AG04450 (cell line): ENCODE results near the gene PTCH2. TPM values are rescaled to one million over a fixed set of nuclear protein-coding genes. Genes with fewer than 3 reads are reported as not detected.
"Not testable (repeated sequence)": the region's sequence is repeated elsewhere in the genome, so short reads cannot be mapped to it uniquely, and the experiment has no call there.

Experiments used
- CTCF ChIA-PET: fragments of 300-600, 350-600 bp; formaldehyde crosslinking; extraction: SDS; loops from one replicate; lab custom pipeline; 2022; ENCODE audit warnings: antibody characterized with exemption, inconsistent platforms; lab: Charles Lee
- POLR2A ChIA-PET: fragments of 350-600 bp; formaldehyde crosslinking; extraction: SDS; loops from one replicate; lab custom pipeline; 2021; ENCODE audit warnings: antibody characterized with exemption, inconsistent platforms; lab: Yijun Ruan, JAX
- DNase-seq: peaks from one replicate; pipeline ENCODE4 v3.0.0-alpha.2; 2011; ENCODE audit warnings: low read depth, low spot score
- H3K27ac ChIP-seq: one replicate; pipeline ENCODE4 v1.5.1; 2012; ENCODE audit warnings: low read depth, low read length, control low read depth
- H3K27me3 ChIP-seq: one replicate; pipeline ENCODE4 v1.6.0; 2012; ENCODE audit warnings: low read length; ENCODE audit not compliant: control insufficient read depth, insufficient read depth
- H3K4me3 ChIP-seq: 2 replicates; pipeline ENCODE4 v1.5.1; 2011; ENCODE audit warnings: mild to moderate bottlenecking, low read depth, low read length, control low read depth
- H3K9me3 ChIP-seq: 2 replicates; pipeline ENCODE4 v1.5.1; 2012; ENCODE audit warnings: low read length; ENCODE audit not compliant: control insufficient read depth, insufficient read depth
- polyA plus RNA-seq: library from polyadenylated mRNA; depleted of rRNA; stranded (reverse); fragments of >200 nt; gene quantifications from 2 replicates; pipeline ENCODE4 v1.2.3, GENCODE V29; 2011
- TF ChIP-seq, protein P1 (sequence below): IDR thresholded peaks from 2 replicates; pipeline ENCODE4 v1.5.1; 2011; ENCODE audit warnings: low read depth, low read length, control low read depth, inconsistent platforms

The PTCH2 gene
- polyA plus RNA-seq, 1 experiment = 0.20 TPM

DNA sequence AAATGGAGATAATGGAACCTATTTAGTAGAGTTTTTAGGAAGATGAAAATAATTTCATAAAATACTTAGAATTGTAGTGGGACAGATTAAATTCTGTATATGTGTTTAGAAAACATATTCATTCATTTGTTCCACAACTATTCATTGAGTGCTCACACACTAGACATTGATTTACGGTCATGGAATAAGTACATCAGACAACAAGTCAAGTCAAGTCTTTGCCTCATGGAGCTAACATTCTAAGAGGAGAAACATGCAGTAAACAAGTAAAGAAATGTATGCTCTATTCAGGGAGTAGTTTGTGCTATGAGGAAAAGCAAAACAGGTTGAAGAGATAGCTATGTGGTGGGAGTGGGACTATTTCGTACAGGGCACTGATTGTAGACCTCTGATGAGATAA is 25.7 kb downstream of the PTCH2 start:
- ChIA-PET CTCF (interaction anchor here (0.5 to 2.5 kb wide), 4 partner anchors 17 to 88 kb away, joined by 3 to 12 read pairs (median 4); partner anchors contain the start of gene PLK3), POLR2A (interaction anchor here (4.3 to 5.5 kb wide), 2 partner anchors 9 to 17 kb away, joined by 81 to 103 read pairs; partner anchors contain the start of genes BTBD19, DYNLT4 and PLK3)
- DNase-seq = no peak
- H3K27me3 ChIP-seq = no peaks in the 10 kb centered on the region
- no peak overlapping the region for H3K4me3 ChIP-seq
- TF ChIP-seq, protein P1, sequence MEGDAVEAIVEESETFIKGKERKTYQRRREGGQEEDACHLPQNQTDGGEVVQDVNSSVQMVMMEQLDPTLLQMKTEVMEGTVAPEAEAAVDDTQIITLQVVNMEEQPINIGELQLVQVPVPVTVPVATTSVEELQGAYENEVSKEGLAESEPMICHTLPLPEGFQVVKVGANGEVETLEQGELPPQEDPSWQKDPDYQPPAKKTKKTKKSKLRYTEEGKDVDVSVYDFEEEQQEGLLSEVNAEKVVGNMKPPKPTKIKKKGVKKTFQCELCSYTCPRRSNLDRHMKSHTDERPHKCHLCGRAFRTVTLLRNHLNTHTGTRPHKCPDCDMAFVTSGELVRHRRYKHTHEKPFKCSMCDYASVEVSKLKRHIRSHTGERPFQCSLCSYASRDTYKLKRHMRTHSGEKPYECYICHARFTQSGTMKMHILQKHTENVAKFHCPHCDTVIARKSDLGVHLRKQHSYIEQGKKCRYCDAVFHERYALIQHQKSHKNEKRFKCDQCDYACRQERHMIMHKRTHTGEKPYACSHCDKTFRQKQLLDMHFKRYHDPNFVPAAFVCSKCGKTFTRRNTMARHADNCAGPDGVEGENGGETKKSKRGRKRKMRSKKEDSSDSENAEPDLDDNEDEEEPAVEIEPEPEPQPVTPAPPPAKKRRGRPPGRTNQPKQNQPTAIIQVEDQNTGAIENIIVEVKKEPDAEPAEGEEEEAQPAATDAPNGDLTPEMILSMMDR = no peak
- no peaks in the 10 kb centered on the region; the same call in 1 of the 2 replicates for H3K9me3 ChIP-seq
- no peak overlapping the region for H3K27ac ChIP-seq

DNA sequence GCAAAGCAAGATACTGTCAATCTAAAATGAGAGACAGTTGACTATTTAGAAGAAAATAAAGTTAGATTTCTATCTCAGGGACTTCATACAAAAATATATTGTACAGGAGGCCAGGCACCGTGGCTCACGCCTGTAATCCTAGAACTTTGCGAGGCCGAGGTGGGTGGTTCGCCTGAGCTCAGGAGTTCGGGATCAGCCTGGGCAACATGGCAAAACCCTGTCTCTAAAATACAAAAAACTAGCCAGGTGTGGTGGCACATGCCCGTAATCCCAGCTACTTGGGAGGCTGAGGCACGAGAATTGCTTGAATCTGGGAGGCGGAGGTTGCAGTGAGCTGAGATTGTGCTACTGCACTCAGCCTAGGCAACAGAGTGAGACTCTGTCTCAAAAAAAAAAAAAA is 27.1 kb downstream of the PTCH2 start:
- POLR2A ChIA-PET = interaction anchor here (0.6 to 2.7 kb wide), 2 partner anchors 16 to 40 kb away, joined by 5 to 8 read pairs; partner anchors contain the start of genes PLK3 and RPS8
- H3K4me3 ChIP-seq, CTCF ChIA-PET, H3K27me3 ChIP-seq, DNase-seq, H3K27ac ChIP-seq, H3K9me3 ChIP-seq: not testable (repeated sequence)

DNA sequence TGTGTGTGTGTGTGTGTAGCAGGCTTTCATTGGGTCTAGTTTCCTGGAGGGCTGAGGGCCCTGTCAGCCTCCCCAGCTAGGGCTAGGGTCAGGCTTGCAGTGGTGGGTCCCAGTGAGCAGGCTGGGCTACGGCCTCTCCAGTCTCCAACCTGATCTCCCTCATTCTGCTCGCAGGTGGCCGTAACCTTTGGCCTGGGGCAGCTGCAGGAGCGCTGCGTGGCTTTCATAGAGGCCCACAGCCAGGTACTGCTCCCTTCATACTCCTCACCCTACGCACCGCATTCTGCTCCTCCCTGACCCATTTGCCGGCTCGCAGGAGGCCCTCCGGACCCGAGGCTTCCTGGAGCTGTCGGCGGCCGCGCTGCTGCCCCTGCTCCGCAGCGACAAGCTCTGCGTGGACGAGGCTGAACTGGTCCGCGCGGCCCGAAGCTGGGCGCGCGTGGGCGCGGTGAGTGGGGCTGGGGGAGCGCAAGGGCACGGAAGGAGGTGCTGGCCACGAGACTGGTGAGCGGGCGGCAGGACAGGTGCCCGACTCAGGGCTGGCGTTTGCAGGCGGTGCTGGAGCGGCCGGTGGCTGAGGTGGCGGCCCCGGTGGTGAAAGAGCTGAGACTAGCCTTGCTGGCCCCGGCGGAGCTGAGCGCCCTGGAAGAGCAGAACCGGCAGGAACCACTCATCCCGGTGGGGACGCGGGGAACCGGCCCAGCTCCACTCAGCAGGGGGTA is 30.1 kb downstream of the PTCH2 start:
- no peak for DNase-seq
- TF ChIP-seq, protein P1 = no peak
- no peaks in the 10 kb centered on the region; the same call in 1 of the 2 replicates for H3K9me3 ChIP-seq
- H3K27ac ChIP-seq = no peak overlapping the region
- CTCF ChIA-PET = interaction anchor here (0.5 to 1.4 kb wide), 3 partner anchors 13 to 319 kb away, joined by 3 read pairs; partner anchors contain the start of gene PLK3
- no peak overlapping the region for H3K4me3 ChIP-seq
- H3K27me3 ChIP-seq = no peaks in the 10 kb centered on the region
- POLR2A ChIA-PET = interaction anchor here (0.6 to 3.3 kb wide), 4 partner anchors 13 to 109 kb away, joined by 3 to 18 read pairs (median 8); partner anchors contain the start of genes PLK3 and PTCH2

DNA sequence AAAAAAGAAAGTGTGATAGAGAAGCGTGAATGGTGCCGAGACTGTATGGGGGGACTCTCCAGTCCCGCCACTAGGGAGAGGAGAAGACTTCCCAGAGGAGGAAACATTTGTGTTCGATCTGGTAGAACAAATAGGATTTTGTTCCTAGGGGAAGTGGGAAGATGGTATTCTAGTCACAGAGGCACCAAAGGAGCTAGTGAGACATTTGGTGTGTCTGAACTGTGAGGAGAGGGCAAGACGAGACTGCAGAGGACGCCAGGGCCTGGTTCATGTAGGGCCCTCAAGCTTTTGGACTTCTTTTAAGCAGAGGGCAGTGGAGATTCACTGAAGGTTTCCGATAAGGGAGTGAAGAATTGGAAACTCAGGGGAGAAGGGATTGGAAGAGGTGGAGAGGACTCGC is 31.8 kb downstream of the PTCH2 start:
- CTCF ChIA-PET = interaction anchor here (0.6 to 0.7 kb wide), 2 partner anchors 11 to 91 kb away, joined by 5 read pairs; partner anchors contain the start of gene PLK3
- no peak for DNase-seq
- no peaks in the 10 kb centered on the region; the same call in 1 of the 2 replicates for H3K9me3 ChIP-seq
- H3K27me3 ChIP-seq = no peaks in the 10 kb centered on the region
- TF ChIP-seq, protein P1 = no peak
- no peak overlapping the region for H3K4me3 ChIP-seq
- POLR2A ChIA-PET = interaction anchor here (3.3 kb wide), 1 partner anchor 11 kb away, joined by 18 read pairs; the partner anchor contains the start of gene PLK3
- peak overlapping the region; percentile 32 for H3K27ac ChIP-seq

DNA sequence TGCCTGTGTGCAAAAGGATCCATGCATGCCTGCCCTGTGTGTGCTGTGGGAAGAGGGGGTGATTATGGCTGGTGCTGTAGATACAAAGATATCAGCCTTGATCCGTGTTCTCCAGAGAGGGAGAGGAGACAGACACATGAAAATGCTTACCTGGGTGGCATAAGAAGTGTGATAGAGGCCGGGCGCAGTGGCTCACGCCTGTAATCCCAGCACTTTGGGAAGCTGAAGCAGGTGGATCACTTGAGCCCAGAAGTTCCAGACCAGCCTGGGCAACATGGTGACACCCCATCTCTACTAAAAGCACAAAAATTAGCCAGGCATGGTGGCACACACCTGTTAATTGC is 32.3 kb downstream of the PTCH2 start:
- DNase-seq, H3K9me3 ChIP-seq, H3K27me3 ChIP-seq, H3K4me3 ChIP-seq: not testable (repeated sequence)
- POLR2A ChIA-PET = interaction anchor here (3.3 kb wide), 1 partner anchor 10 kb away, joined by 18 read pairs; the partner anchor contains the start of gene PLK3
- CTCF ChIA-PET = interaction anchor here (0.6 to 0.7 kb wide), 2 partner anchors 11 to 91 kb away, joined by 5 read pairs; partner anchors contain the start of gene PLK3
- H3K27ac ChIP-seq = peak overlapping the region; percentile 32
